Endothelial cell of umbilical vein (primary cell): ENCODE measurements around the gene GZMM. TPM values are rescaled to one million over a fixed set of nuclear protein-coding genes. Genes with fewer than 3 reads are reported as not detected.

ENCODE experiments used
- BruUV-seq: library from RNA; stranded (reverse); fragments of 400-500 nt; replicated peaks from 2 replicates; lab custom pipeline; 2021; lab: Mats Ljungman, UMichigan
- CTCF ChIA-PET: fragments of 300-600, 350-600 bp; sonication (Branson Sonifier 250); formaldehyde crosslinking; loops from one replicate; lab custom pipeline; 2021; ENCODE audit warnings: antibody characterized with exemption, inconsistent platforms; lab: Charles Lee
- POLR2A ChIA-PET: fragments of 300-600, 350-600 bp; sonication (Branson Sonifier 250); formaldehyde crosslinking; loops from one replicate; lab custom pipeline; 2021; ENCODE audit warnings: antibody characterized with exemption, inconsistent platforms; lab: Charles Lee
- DNase-seq: peaks from one replicate; pipeline ENCODE4 v3.0.0-alpha.2; 2011; ENCODE audit warnings: low read depth, low spot score
- FAIRE-seq: peaks from 2 replicates; lab custom pipeline; 2011; peaks lifted over from hg19 to GRCh38; lab: Jason Lieb, UNC
- H2AFZ ChIP-seq: 2 replicates; pipeline ENCODE4 v1.6.0; 2012; ENCODE audit warnings: low read depth, low read length, control low read depth, inconsistent platforms
- H3K27ac ChIP-seq: 2 replicates; pipeline ENCODE4 v1.5.1; 2011; ENCODE audit warnings: low read depth, mild to moderate bottlenecking, control low read depth, low read length, moderate library complexity; ENCODE audit not compliant: insufficient read depth
- H3K27me3 ChIP-seq, 2 experiments: 2 replicates each; pipeline versions ENCODE4 v1.6.0 to v1.6.1; 2011; ENCODE audit warnings: low read length in 2 of 2, mixed read lengths in 1 of 2; ENCODE audit not compliant: control insufficient read depth in 2 of 2, insufficient read depth in 2 of 2
- H3K36me3 ChIP-seq, 2 experiments: 2 replicates in 1 of 2; 3 replicates in 1 of 2; pipeline ENCODE4 v1.5.1; 2011; ENCODE audit warnings: low read length in 2 of 2, mild to moderate bottlenecking in 1 of 2, moderate library complexity in 1 of 2; ENCODE audit not compliant: control insufficient read depth in 2 of 2, insufficient read depth in 2 of 2; ENCODE audit errors: extremely low read depth in 1 of 2
- H3K4me1 ChIP-seq: 3 replicates; pipeline ENCODE4 v1.5.1; 2011; ENCODE audit warnings: mild to moderate bottlenecking, low read length; ENCODE audit not compliant: control insufficient read depth, insufficient read depth; ENCODE audit errors: extremely low read depth
- H3K4me2 ChIP-seq: 2 replicates; pipeline ENCODE4 v1.6.1; 2011; ENCODE audit warnings: low read length, control low read depth, mixed read lengths; ENCODE audit not compliant: insufficient read depth
- H3K4me3 ChIP-seq, 3 experiments: fragments of 200-600 bp in 1 of 3; sonication (generic), shearing (Covaris generic) in 1 of 3; replicated peaks in 1 of 3; 2 replicates each; pipeline ENCODE4 v1.5.1; 2011 to 2016; ENCODE audit warnings: control low read depth in 3 of 3, low read length in 3 of 3, mild to moderate bottlenecking in 2 of 3, inconsistent platforms in 1 of 3, low read depth in 1 of 3, moderate library complexity in 1 of 3; ENCODE audit not compliant: insufficient read depth in 1 of 3
- H3K79me2 ChIP-seq: 2 replicates; pipeline ENCODE4 v1.6.0; 2012; ENCODE audit warnings: low read length, inconsistent platforms; ENCODE audit not compliant: control insufficient read depth, insufficient read depth
- H3K9ac ChIP-seq: replicated peaks from 2 replicates; pipeline ENCODE3; 2011; ENCODE audit warnings: low read length, control low read depth; ENCODE audit not compliant: insufficient read depth; ENCODE audit errors: extremely low read depth
- H3K9me1 ChIP-seq: replicated peaks from 3 replicates; pipeline ENCODE4 v1.6.0; 2011; ENCODE audit warnings: mild to moderate bottlenecking, low read length; ENCODE audit not compliant: control insufficient read depth, insufficient read depth; ENCODE audit errors: extremely low read depth
- H3K9me3 ChIP-seq: replicated peaks from 2 replicates; pipeline ENCODE4 v1.5.1; 2012; ENCODE audit warnings: low read length, inconsistent platforms; ENCODE audit not compliant: control insufficient read depth, insufficient read depth
- H4K20me1 ChIP-seq: replicated peaks from 2 replicates; pipeline ENCODE3; 2011; ENCODE audit warnings: mild to moderate bottlenecking, low read length; ENCODE audit not compliant: control insufficient read depth, insufficient read depth; ENCODE audit errors: extremely low read depth
- EZH2 ChIP-seq: IDR thresholded peaks from 2 replicates; pipeline ENCODE4 v1.6.1; 2012; ENCODE audit warnings: borderline replicate concordance, low read depth, mild to moderate bottlenecking, moderate library complexity, low read length, inconsistent platforms; ENCODE audit not compliant: severe bottlenecking
- FOS ChIP-seq: IDR thresholded peaks from 2 replicates; pipeline ENCODE4 v1.6.1; 2011; ENCODE audit warnings: mild to moderate bottlenecking, low read length, moderate library complexity, borderline replicate concordance; ENCODE audit not compliant: insufficient read depth
- GATA2 ChIP-seq: IDR thresholded peaks from 2 replicates; pipeline ENCODE4 v1.7.0; 2011; ENCODE audit warnings: low read depth, mild to moderate bottlenecking, moderate library complexity, mixed read lengths, low read length; ENCODE audit not compliant: insufficient read length, insufficient read depth
- JUN ChIP-seq: IDR thresholded peaks from 2 replicates; pipeline ENCODE4 v1.6.1; 2011; ENCODE audit warnings: borderline replicate concordance, low read depth; ENCODE audit not compliant: insufficient read length, insufficient read depth
- MYC ChIP-seq: IDR thresholded peaks from one replicate; pipeline ENCODE4 v1.6.1; 2011; ENCODE audit warnings: mild to moderate bottlenecking, low read depth, low read length
- POLR2A ChIP-seq: IDR thresholded peaks from 2 replicates; pipeline ENCODE4 v1.6.1; 2012; ENCODE audit warnings: low read depth, mild to moderate bottlenecking, control low read depth, low read length
- POLR2AphosphoS5 ChIP-seq: IDR thresholded peaks from 2 replicates; pipeline ENCODE4 v1.6.1; 2012; ENCODE audit warnings: low read depth, mild to moderate bottlenecking, control low read depth, low read length, moderate library complexity; ENCODE audit not compliant: insufficient read depth
- dilution Hi-C: fragments of 300-500 bp; cut with MboI; formaldehyde crosslinking; loops from one replicate; pipeline ENCODE4 v1.15.0; 2019; ENCODE audit warnings: low sequenced_read_pairs; ENCODE audit not compliant: extremely low pct_ligation_motif_present
- intact Hi-C: fragments of 100-400 bp; cut with micrococcal nuclease; formaldehyde crosslinking; loops from one replicate; pipeline ENCODE4 v1.10.0; 2022
- polyA plus RNA-seq, 4 experiments: library from polyadenylated mRNA; depleted of rRNA in 3 of 4; stranded (reverse) in 3 of 4; unstranded in 1 of 4; fragments of >200 nt; gene quantifications; 2 replicates each; pipeline versions ENCODE4 v1.2.1 to v1.2.3, GENCODE V29; 2011 to 2012; ENCODE audit warnings: missing spikeins in 1 of 4
- total RNA-seq: library from RNA; stranded (reverse); gene quantifications from 2 replicates; pipeline ENCODE4 v1.2.3, GENCODE V29; 2021
- TF ChIP-seq, protein P1 (sequence below), 2 donors: IDR thresholded peaks; 1 replicate in 1 of 2; 2 replicates in 1 of 2; pipeline ENCODE4 v1.5.1; 2011; ENCODE audit warnings: low read length in 2 of 2, mild to moderate bottlenecking in 2 of 2, moderate library complexity in 2 of 2, control low read depth in 1 of 2, inconsistent platforms in 1 of 2, low read depth in 1 of 2; ENCODE audit not compliant: insufficient read depth in 1 of 2; ENCODE audit errors: extremely low read depth in 1 of 2
- TF ChIP-seq, protein P2 (sequence below): IDR thresholded peaks from 2 replicates; pipeline ENCODE4 v1.6.1; 2011; ENCODE audit not compliant: insufficient read depth, insufficient read length

Gene GZMM
- total and polyA plus RNA-seq, 2 donors (not counting 3 experiments of a cell fraction or from before 2014, with no cell fraction given) = not detected

DNA sequence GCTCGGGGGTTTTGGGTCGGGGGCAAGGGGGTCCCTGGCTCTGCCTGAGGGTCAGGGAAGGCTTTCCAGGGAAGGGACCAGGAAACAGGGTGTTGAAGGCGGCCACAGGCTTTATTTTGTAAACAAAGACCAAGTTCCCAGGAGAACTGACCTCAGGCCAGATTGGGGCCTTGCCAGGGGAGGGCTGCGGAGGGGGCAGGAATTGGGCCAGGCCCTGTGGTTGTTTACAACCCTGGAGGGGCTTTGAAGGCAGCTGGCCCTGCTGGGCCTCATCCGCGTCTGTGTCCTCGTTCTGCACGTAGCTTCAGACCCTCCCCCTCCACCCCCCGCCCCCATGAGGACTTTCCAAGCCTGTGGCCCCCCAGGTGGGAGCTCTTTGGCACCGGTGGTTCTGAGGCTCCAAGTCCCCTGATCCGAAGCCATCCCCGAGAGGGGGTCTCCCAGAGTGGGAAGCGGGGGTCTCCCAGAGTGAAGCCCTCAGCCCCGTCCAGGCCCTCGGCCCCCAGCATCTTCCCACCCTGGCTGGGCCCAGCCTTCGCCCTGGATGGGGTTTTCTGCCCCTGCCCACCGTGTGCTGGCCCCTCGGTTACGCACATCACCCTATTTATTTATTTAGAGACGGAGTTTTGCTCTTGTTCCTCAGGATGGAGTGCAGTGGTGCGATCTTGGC is 15.1 kb downstream of the GZMM start:
- Histone ChIP-seq H2AFZ (no peak overlapping the region), H3K4me1 (no peaks in the 10 kb centered on the region), H4K20me1 (no peaks in the 10 kb centered on the region), H3K9me1 (no peaks in the 10 kb centered on the region), H3K9ac (no peak overlapping the region), H3K4me2 (no peak overlapping the region), H3K79me2 (no peaks in the 10 kb centered on the region), H3K9me3 (no peaks in the 10 kb centered on the region), H3K4me3 (no peak overlapping the region), H3K27me3 (no peaks in the 10 kb centered on the region), H3K27ac (no peak overlapping the region), H3K36me3 (no peaks in the 10 kb centered on the region)
- CTCF ChIA-PET = no interaction called here
- TF ChIP-seq, protein P1, sequence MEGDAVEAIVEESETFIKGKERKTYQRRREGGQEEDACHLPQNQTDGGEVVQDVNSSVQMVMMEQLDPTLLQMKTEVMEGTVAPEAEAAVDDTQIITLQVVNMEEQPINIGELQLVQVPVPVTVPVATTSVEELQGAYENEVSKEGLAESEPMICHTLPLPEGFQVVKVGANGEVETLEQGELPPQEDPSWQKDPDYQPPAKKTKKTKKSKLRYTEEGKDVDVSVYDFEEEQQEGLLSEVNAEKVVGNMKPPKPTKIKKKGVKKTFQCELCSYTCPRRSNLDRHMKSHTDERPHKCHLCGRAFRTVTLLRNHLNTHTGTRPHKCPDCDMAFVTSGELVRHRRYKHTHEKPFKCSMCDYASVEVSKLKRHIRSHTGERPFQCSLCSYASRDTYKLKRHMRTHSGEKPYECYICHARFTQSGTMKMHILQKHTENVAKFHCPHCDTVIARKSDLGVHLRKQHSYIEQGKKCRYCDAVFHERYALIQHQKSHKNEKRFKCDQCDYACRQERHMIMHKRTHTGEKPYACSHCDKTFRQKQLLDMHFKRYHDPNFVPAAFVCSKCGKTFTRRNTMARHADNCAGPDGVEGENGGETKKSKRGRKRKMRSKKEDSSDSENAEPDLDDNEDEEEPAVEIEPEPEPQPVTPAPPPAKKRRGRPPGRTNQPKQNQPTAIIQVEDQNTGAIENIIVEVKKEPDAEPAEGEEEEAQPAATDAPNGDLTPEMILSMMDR (IDR thresholded peaks at IDR 0.05; ENCODE audit: extremely low read depth in 1 of 2, insufficient read depth in 1 of 2, low read depth in 1 of 2, low read length in 2 of 2) = no peak
- no peak for TF ChIP-seq POLR2AphosphoS5
- no peak for DNase-seq
- dilution Hi-C loops = no loop called here
- no TSS peak for BruUV-seq
- FAIRE-seq = no peak
- intact Hi-C loops = no loop called here
- POLR2A ChIA-PET = no interaction called here

DNA sequence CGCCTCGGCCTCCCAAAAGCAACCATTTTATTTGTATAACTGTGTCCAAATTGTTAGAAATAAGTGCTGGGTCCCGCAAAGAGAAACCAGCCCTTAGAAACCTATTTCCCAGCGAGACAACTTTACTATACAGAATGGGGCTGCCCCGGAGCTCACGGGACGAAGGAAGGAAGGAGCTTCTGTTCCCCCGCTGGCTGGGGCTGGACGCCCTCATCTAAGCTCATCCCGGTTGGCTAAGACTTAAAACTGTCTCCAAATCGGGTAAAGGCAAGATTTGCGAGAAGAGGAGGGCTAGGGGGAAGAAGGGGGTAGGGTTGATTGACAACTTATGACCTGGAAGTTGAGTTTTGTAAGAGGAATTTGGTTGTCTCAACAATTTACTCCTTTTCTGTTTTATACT is 16.3 kb downstream of the GZMM start:
- no TSS peak for BruUV-seq
- intact Hi-C loops = no loop called here
- H3K27ac ChIP-seq = no peak overlapping the region
- no peaks in the 10 kb centered on the region for H3K36me3 ChIP-seq
- no peaks in the 10 kb centered on the region for H3K9me3 ChIP-seq
- H3K4me1 ChIP-seq = no peaks in the 10 kb centered on the region
- H3K9ac ChIP-seq = no peak overlapping the region
- H3K27me3 ChIP-seq = no peaks in the 10 kb centered on the region
- H3K79me2 ChIP-seq = no peaks in the 10 kb centered on the region
- POLR2A ChIA-PET = no interaction called here
- no peaks in the 10 kb centered on the region for H3K9me1 ChIP-seq
- FAIRE-seq (no peak), DNase-seq (no peak)
- H4K20me1 ChIP-seq = no peaks in the 10 kb centered on the region
- CTCF ChIA-PET = no interaction called here
- dilution Hi-C loops = no loop called here
- no peak overlapping the region for H2AFZ ChIP-seq
- H3K4me2 ChIP-seq = no peak overlapping the region
- TF ChIP-seq POLR2AphosphoS5 (no peak), EZH2 (no peak), POLR2A (no peak), FOS (no peak), GATA2 (no peak), JUN (no peak), MYC (no peak)
- TF ChIP-seq, protein P2, sequence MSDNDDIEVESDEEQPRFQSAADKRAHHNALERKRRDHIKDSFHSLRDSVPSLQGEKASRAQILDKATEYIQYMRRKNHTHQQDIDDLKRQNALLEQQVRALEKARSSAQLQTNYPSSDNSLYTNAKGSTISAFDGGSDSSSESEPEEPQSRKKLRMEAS = no peak
- TF ChIP-seq, protein P1 (IDR thresholded peaks at IDR 0.05; ENCODE audit: extremely low read depth in 1 of 2, insufficient read depth in 1 of 2, low read depth in 1 of 2, low read length in 2 of 2) = no peak
- no peak overlapping the region for H3K4me3 ChIP-seq
